BJ (cell line): ENCODE results near the gene CHCHD3. TPM values are rescaled to one million over a fixed set of nuclear protein-coding genes. Genes with fewer than 3 reads are reported as not detected.

Experiments used
- CTCF ChIA-PET: fragments of 350-600 bp; formaldehyde crosslinking; extraction: SDS; loops from one replicate; lab custom pipeline; 2021; ENCODE audit warnings: antibody characterized with exemption, inconsistent platforms; lab: Yijun Ruan, JAX
- POLR2A ChIA-PET: fragments of 300-600 bp; sonication (Branson Sonifier 250); formaldehyde crosslinking; extraction: SDS; loops from one replicate; lab custom pipeline; 2021; ENCODE audit warnings: antibody characterized with exemption; lab: Charles Lee
- DNase-seq: peaks from one replicate; pipeline ENCODE4 v3.0.0-alpha.2; 2011; ENCODE audit warnings: low read depth
- H3K27me3 ChIP-seq: 2 replicates; pipeline ENCODE4 v1.6.0; 2011; ENCODE audit warnings: low read length; ENCODE audit not compliant: control insufficient read depth, insufficient read depth
- H3K36me3 ChIP-seq: 2 replicates; pipeline ENCODE4 v1.5.1; 2011; ENCODE audit warnings: low read length; ENCODE audit not compliant: control insufficient read depth, insufficient read depth
- H3K4me3 ChIP-seq: 2 replicates; pipeline ENCODE4 v1.5.1; 2011; ENCODE audit warnings: low read depth, mild to moderate bottlenecking, control low read depth, low read length
- polyA plus RNA-seq: library from polyadenylated mRNA; depleted of rRNA; stranded (reverse); fragments of >200 nt; gene quantifications from 2 replicates; pipeline ENCODE4 v1.2.3, GENCODE V29; 2011
- TF ChIP-seq, protein P1 (sequence below): IDR thresholded peaks from 2 replicates; pipeline ENCODE4 v1.5.1; 2011; ENCODE audit warnings: low read depth, mild to moderate bottlenecking, control low read depth, inconsistent platforms, low read length, moderate library complexity; ENCODE audit not compliant: insufficient read depth

The CHCHD3 gene
- polyA plus RNA-seq, 1 experiment: 47.2 TPM

DNA sequence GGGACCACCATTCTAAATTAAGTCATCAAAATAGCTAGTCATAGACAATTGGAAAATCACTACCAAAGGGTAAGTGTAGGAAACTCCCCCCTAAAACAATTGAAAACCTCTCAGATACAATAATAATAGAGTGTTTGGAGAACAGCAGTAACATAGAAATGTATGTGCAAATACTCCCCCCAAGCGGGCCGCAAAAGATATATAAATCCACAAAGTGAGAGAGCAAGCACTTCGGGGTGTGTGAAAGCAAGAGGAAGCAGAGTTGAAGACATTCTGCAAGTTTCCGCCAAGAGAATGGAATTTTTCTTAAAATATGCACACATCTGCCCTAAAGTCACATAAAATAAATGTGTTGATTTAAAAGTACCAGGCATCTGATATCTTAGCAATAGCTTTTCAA lies 33.3 kb downstream of the CHCHD3 start:
- CTCF ChIA-PET: no interaction called here
- DNase-seq: no peak
- POLR2A ChIA-PET: no interaction called here
- TF ChIP-seq, protein P1, sequence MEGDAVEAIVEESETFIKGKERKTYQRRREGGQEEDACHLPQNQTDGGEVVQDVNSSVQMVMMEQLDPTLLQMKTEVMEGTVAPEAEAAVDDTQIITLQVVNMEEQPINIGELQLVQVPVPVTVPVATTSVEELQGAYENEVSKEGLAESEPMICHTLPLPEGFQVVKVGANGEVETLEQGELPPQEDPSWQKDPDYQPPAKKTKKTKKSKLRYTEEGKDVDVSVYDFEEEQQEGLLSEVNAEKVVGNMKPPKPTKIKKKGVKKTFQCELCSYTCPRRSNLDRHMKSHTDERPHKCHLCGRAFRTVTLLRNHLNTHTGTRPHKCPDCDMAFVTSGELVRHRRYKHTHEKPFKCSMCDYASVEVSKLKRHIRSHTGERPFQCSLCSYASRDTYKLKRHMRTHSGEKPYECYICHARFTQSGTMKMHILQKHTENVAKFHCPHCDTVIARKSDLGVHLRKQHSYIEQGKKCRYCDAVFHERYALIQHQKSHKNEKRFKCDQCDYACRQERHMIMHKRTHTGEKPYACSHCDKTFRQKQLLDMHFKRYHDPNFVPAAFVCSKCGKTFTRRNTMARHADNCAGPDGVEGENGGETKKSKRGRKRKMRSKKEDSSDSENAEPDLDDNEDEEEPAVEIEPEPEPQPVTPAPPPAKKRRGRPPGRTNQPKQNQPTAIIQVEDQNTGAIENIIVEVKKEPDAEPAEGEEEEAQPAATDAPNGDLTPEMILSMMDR: no peak
- H3K27me3 ChIP-seq: no peaks in the 10 kb centered on the region
- H3K36me3 ChIP-seq: no peaks in the 10 kb centered on the region
- no peak overlapping the region for H3K4me3 ChIP-seq

DNA sequence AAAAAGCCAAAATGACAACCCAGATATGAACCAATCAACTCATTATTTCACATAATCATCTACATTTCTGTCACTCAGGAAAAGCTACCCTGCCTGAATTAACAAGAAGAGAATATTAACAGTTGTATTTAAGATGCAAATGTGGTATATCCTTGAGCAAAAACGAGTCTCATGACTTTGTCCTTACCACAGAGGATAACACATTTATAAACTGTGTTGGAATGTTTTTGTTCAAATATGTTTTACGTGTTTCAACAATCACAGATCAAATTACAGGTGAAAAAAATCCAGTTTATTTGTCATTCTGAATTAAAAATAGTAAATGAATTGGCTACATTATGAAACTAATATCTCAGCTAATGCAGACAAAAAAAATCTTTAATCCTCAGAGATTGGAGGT lies 34.6 kb downstream of the CHCHD3 start:
- ChIA-PET POLR2A (no interaction called here), CTCF (interaction anchor here (0.7 kb wide), 1 partner anchor 214 kb away, joined by 3 read pairs; no protein-coding TSS in a partner anchor)
- no peak overlapping the region for H3K4me3 ChIP-seq
- no peak for DNase-seq
- TF ChIP-seq, protein P1: no peak
- no peaks in the 10 kb centered on the region for H3K36me3 ChIP-seq
- H3K27me3 ChIP-seq: no peaks in the 10 kb centered on the region

DNA sequence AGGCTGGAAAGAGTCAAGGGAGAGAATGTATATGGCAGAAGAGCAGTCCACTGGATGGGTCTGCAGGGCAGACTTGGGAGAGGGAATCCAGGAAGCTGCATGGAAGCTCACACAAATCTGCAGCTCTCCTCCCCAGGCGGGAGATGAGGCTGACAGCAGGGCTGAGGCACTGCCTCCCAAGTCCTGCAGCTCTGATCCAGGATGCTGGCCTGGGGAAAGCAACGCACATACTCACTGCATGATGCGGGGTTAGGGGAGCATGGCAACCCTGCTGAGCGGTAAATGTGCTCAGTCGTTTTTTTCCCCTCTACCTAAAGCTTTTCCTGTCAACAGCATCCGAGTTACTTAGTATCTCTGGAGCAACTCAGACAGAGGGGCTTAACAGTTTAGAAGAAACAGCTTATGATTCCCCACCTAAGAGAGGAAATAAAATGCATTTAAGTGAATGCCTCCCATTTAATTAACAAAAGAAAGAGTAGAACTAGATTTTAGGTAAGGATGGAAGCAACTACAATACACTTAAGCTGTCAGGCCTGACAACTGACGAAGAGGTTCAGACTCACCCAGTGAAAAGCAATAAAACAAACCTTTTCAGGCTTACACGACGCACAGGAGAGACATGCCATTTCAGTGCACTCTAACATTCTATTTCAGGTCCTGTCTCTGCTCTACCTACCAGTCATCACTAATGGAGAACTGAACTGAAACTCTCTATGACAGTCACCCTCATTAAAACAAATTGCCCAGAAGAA lies 37.0 kb downstream of the CHCHD3 start:
- POLR2A ChIA-PET: no interaction called here
- CTCF ChIA-PET: interaction anchor here (1.1 kb wide), 1 partner anchor 33 kb away, joined by 3 read pairs; no protein-coding TSS in a partner anchor
- no peaks in the 10 kb centered on the region for H3K27me3 ChIP-seq
- no peak for DNase-seq
- H3K36me3 ChIP-seq: no peaks in the 10 kb centered on the region
- no peak overlapping the region for H3K4me3 ChIP-seq
- TF ChIP-seq, protein P1: no peak

DNA sequence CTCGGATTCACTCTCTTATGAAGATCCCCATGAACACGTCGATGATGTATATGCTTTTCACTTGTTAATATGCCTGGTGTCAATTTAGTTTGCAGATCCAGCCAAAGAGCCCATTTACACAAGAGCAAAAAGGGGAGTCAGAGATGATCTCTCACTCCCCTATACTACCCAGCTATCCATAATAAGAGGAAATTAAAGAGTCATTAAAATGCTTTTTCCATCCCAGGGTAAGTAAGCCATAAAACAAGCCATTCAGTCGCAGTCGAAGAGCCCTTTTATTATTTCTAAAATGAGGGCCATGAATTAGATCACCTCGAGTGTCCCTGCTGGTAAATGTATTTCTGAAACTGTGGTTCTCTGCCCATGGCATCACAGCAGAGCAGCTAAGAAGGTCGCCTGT lies 41.2 kb downstream of the CHCHD3 start:
- Histone ChIP-seq H3K27me3 (no peaks in the 10 kb centered on the region), H3K4me3 (no peak overlapping the region), H3K36me3 (no peaks in the 10 kb centered on the region)
- CTCF ChIA-PET: no interaction called here
- POLR2A ChIA-PET: no interaction called here
- TF ChIP-seq, protein P1: no peak
- no peak for DNase-seq

DNA sequence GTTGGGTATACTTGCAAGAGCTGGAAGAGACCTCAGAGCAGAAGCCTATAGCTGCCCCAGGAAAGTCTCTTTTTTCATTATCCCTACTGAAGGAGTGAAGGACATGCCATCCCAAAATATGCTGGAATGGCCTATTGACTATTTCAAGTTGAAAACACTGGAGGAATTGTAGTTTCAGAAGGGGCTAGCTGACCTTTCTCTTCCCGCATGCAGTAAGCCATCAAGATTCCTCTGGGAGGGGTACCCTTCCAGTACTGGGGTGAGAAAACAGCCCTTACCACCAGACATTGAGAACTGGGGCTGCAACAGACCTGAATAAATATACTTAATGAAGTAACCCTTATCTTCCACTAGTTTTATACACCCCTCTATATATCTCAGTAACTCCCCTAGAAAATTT lies 41.7 kb downstream of the CHCHD3 start:
- Histone ChIP-seq H3K36me3 (no peaks in the 10 kb centered on the region), H3K27me3 (no peaks in the 10 kb centered on the region), H3K4me3 (no peak overlapping the region)
- no peak for DNase-seq
- CTCF ChIA-PET: no interaction called here
- TF ChIP-seq, protein P1: no peak
- POLR2A ChIA-PET: interaction anchor here (0.6 kb wide), 1 partner anchor 949 kb away, joined by 4 read pairs; no protein-coding TSS in a partner anchor
